ENCODE measurements around the gene ABCA1. TPM values are rescaled to one million over a fixed set of nuclear protein-coding genes. Genes with fewer than 3 reads are reported as not detected.

The ABCA1 gene
- total and polyA plus RNA-seq, 2 of the 13 experiments (the other 11 are each of a cell fraction or from before 2014, with no cell fraction given), result 26.8 to 63.8 TPM

DNA sequence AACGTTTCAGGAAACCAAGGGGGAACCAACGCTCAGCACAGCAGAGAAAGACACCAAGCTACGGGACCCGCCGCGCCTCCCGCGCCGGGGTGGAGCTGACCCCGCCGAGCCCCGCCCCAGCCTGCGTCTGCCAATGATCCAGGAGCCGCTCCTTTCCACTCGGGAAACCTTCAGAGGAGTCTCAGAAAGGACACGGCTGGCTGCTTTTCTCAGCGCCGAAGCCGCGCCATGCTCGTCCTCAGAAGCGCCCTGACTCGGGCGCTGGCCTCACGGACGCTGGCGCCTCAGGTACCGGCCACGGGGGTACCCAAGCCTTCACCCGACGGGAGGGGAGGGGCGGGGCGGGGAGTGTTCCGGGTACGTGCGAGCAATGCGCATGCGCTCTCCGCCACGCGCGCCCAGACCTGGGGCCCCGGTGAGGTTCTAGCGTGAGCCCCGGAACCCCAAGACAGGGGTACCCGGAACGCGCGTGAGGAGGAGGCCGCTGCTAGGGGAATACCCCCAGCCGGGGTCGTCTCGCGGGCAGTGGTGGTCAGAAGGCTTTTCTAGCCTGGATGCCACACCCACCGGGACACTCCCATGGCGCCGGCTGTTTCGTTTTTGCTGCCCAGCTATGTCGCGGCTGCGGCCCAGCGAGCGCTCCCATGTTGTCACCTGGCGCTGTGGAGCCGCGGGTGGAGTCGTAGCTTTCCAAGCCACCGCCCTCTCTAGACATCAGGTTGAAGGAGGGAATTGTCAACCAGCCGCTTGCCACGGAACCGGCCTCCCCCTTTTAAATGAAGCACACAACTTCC, 180.2 kb downstream of the ABCA1 start, which contains the start of gene NIPSNAP3A (continued):
- TF ChIP-seq ZBTB21 (CRISPR knock-in tag; IDR thresholded peaks at IDR 0.05), result no peak
- no peak for TF ChIP-seq TRIM24 (CRISPR knock-in tag; IDR thresholded peaks at IDR 0.05)
- TF ChIP-seq ZNF644 (CRISPR knock-in tag; IDR thresholded peaks at IDR 0.05; ENCODE audit: low read depth), result no peak
- TF ChIP-seq ZNF367 (CRISPR knock-in tag; IDR thresholded peaks at IDR 0.05; ENCODE audit: borderline replicate concordance), result peak; percentile 19; the same call in 1 of the 2 replicates
- 0 out of 2 replicates have a peak, but pooled peaks have one; percentile 40 for TF ChIP-seq ZNF616 (CRISPR knock-in tag; IDR thresholded peaks at IDR 0.05; ENCODE audit: low read depth)
- TF ChIP-seq, protein P1, sequence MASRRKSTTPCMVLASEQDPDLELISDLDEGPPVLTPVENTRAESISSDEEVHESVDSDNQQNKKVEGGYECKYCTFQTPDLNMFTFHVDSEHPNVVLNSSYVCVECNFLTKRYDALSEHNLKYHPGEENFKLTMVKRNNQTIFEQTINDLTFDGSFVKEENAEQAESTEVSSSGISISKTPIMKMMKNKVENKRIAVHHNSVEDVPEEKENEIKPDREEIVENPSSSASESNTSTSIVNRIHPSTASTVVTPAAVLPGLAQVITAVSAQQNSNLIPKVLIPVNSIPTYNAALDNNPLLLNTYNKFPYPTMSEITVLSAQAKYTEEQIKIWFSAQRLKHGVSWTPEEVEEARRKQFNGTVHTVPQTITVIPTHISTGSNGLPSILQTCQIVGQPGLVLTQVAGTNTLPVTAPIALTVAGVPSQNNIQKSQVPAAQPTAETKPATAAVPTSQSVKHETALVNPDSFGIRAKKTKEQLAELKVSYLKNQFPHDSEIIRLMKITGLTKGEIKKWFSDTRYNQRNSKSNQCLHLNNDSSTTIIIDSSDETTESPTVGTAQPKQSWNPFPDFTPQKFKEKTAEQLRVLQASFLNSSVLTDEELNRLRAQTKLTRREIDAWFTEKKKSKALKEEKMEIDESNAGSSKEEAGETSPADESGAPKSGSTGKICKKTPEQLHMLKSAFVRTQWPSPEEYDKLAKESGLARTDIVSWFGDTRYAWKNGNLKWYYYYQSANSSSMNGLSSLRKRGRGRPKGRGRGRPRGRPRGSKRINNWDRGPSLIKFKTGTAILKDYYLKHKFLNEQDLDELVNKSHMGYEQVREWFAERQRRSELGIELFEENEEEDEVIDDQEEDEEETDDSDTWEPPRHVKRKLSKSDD (CRISPR knock-in tag; IDR thresholded peaks at IDR 0.05; ENCODE audit: low read depth), result no peak
- TF ChIP-seq WIZ (CRISPR knock-in tag; IDR thresholded peaks at IDR 0.05), result no peak
- 0 out of 2 replicates have a peak, but pooled peaks have one; percentile 27 for TF ChIP-seq SP140L (CRISPR knock-in tag; IDR thresholded peaks at IDR 0.05; ENCODE audit: borderline replicate concordance)
- TF ChIP-seq ZNF256 (CRISPR knock-in tag; conservative IDR thresholded peaks at IDR 0.05), result peak; percentile 45; the same call in 1 of the 2 replicates
- no peak for TF ChIP-seq RNF2 (conservative IDR thresholded peaks at IDR 0.05; ENCODE audit: low read depth)
- TF ChIP-seq ZNF30 (CRISPR knock-in tag; IDR thresholded peaks at IDR 0.05), result no peak
- 0 out of 2 replicates have a peak, but pooled peaks have one; percentile 43 for TF ChIP-seq ZNF317 (CRISPR knock-in tag; IDR thresholded peaks at IDR 0.05)
- no peak for TF ChIP-seq ZNF567 (CRISPR knock-in tag; IDR thresholded peaks at IDR 0.05; ENCODE audit: borderline replicate concordance)
- TF ChIP-seq ZNF850 (CRISPR knock-in tag; conservative IDR thresholded peaks at IDR 0.05), result no peak
- TF ChIP-seq, protein P2, sequence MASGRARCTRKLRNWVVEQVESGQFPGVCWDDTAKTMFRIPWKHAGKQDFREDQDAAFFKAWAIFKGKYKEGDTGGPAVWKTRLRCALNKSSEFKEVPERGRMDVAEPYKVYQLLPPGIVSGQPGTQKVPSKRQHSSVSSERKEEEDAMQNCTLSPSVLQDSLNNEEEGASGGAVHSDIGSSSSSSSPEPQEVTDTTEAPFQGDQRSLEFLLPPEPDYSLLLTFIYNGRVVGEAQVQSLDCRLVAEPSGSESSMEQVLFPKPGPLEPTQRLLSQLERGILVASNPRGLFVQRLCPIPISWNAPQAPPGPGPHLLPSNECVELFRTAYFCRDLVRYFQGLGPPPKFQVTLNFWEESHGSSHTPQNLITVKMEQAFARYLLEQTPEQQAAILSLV (CRISPR knock-in tag; IDR thresholded peaks at IDR 0.05; ENCODE audit: borderline replicate concordance), result 0 out of 2 replicates have a peak, but pooled peaks have one; percentile 49
- TF ChIP-seq, protein P3, sequence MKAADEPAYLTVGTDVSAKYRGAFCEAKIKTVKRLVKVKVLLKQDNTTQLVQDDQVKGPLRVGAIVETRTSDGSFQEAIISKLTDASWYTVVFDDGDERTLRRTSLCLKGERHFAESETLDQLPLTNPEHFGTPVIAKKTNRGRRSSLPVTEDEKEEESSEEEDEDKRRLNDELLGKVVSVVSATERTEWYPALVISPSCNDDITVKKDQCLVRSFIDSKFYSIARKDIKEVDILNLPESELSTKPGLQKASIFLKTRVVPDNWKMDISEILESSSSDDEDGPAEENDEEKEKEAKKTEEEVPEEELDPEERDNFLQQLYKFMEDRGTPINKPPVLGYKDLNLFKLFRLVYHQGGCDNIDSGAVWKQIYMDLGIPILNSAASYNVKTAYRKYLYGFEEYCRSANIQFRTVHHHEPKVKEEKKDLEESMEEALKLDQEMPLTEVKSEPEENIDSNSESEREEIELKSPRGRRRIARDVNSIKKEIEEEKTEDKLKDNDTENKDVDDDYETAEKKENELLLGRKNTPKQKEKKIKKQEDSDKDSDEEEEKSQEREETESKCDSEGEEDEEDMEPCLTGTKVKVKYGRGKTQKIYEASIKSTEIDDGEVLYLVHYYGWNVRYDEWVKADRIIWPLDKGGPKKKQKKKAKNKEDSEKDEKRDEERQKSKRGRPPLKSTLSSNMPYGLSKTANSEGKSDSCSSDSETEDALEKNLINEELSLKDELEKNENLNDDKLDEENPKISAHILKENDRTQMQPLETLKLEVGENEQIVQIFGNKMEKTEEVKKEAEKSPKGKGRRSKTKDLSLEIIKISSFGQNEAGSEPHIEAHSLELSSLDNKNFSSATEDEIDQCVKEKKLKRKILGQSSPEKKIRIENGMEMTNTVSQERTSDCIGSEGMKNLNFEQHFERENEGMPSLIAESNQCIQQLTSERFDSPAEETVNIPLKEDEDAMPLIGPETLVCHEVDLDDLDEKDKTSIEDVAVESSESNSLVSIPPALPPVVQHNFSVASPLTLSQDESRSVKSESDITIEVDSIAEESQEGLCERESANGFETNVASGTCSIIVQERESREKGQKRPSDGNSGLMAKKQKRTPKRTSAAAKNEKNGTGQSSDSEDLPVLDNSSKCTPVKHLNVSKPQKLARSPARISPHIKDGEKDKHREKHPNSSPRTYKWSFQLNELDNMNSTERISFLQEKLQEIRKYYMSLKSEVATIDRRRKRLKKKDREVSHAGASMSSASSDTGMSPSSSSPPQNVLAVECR (CRISPR knock-in tag; IDR thresholded peaks at IDR 0.05; ENCODE audit: borderline replicate concordance), result peak; percentile 86; the same call in 1 of the 2 replicates
- no peak for TF ChIP-seq NR3C1 (CRISPR knock-in tag; IDR thresholded peaks at IDR 0.05)
- TF ChIP-seq, protein P4, sequence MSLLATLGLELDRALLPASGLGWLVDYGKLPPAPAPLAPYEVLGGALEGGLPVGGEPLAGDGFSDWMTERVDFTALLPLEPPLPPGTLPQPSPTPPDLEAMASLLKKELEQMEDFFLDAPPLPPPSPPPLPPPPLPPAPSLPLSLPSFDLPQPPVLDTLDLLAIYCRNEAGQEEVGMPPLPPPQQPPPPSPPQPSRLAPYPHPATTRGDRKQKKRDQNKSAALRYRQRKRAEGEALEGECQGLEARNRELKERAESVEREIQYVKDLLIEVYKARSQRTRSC (CRISPR knock-in tag; IDR thresholded peaks at IDR 0.05; ENCODE audit: low read depth), result no peak
- TF ChIP-seq, protein P5, sequence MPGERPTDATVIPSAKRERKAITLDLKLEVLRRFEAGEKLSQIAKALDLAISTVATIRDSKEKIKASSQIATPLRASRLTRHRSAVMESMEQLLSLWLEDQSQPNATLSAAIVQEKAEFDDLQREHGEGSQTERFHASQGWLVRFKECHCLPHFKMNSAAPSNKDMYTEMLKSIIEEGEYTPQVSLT (CRISPR knock-in tag; IDR thresholded peaks at IDR 0.05; ENCODE audit: borderline replicate concordance, low read depth), result no peak
- no peak for TF ChIP-seq PRMT3 (CRISPR knock-in tag; IDR thresholded peaks at IDR 0.05; ENCODE audit: borderline replicate concordance, low read depth)
